ENCODE results near the gene SYNGR1. TPM values are rescaled to one million over a fixed set of nuclear protein-coding genes. Genes with fewer than 3 reads are reported as not detected.

The SYNGR1 gene
- total and polyA plus RNA-seq, 2 donors (not counting 1 experiment from before 2014, with no cell fraction given): 9.4 to 31.9 TPM

- Histone ChIP-seq H3K27ac (ENCODE audit: low read length in 2 of 2) (no peak overlapping the region), H3K4me1 (ENCODE audit: control insufficient read depth in 2 of 2, insufficient read depth in 2 of 2, low read length in 2 of 2) (no peaks in the 10 kb centered on the region), H3K9me3 (ENCODE audit: control extremely low read depth in 1 of 3, control insufficient read depth in 2 of 3, insufficient read depth in 1 of 3, low read length in 2 of 3) (peaks cover 0 to 19% (median 4%) of the 10 kb centered on the region in 3 donors), H3K36me3 (replicated peaks in 1 of 2; ENCODE audit: control extremely low read depth in 1 of 2, control insufficient read depth in 1 of 2, extremely low read depth in 1 of 2, insufficient read depth in 2 of 2, low read length in 1 of 2) (no peaks in the 10 kb centered on the region), H3K4me2 (replicated peaks; ENCODE audit: low read depth, low read length, poor library complexity, severe bottlenecking) (no peak overlapping the region), H3K9ac (ENCODE audit: low read length) (no peak overlapping the region), H3K79me2 (ENCODE audit: control insufficient read depth, insufficient read depth, low read length) (peaks cover 9% of the 10 kb centered on the region), H2AFZ (ENCODE audit: insufficient read depth, low read depth, low read length, poor library complexity, severe bottlenecking) (no peak overlapping the region), H3K4me3 (ENCODE audit: control extremely low read depth in 1 of 5, extremely low read depth in 1 of 5, insufficient read depth in 1 of 5, low read depth in 2 of 5, low read length in 4 of 5) (no peak overlapping the region), H3K27me3 (replicated peaks in 1 of 4; ENCODE audit: control extremely low read depth in 1 of 4, control insufficient read depth in 3 of 4, insufficient read depth in 4 of 4, low read length in 3 of 4) (no peaks in the 10 kb centered on the region), H4K20me1 (ENCODE audit: control insufficient read depth, insufficient read depth, low read length, poor library complexity, severe bottlenecking) (no peaks in the 10 kb centered on the region)
- TF ChIP-seq CTCF (IDR thresholded peaks at IDR 0.05): no peak
- TF ChIP-seq EZH2 (IDR thresholded peaks at IDR 0.05; ENCODE audit: borderline replicate concordance, insufficient read depth, low read depth, low read length, poor library complexity, severe bottlenecking): no peak
- Mint-ChIP-seq H3K9me3 (ENCODE audit: insufficient read depth) (no peaks in the 10 kb centered on the region), H3K4me1 (peaks cover 5% of the 10 kb centered on the region), H3K4me3 (no peak overlapping the region), H3K27ac (no peak overlapping the region), H3K27me3 (no peaks in the 10 kb centered on the region)
- ATAC-seq (ENCODE audit: low read depth) (no peak), DNase-seq (no peak)
- CTCF ChIA-PET: no interaction called here
- 93% methylated on average over 23 of the region's 24 CpGs for WGBS (ENCODE audit: insufficient coverage)
- intact Hi-C loops (cut with micrococcal nuclease): no loop called here
- POLR2A ChIA-PET: no interaction called here
These were observed 24.4 kb downstream of the SYNGR1 start for GRCh38 chr22:39374191-39374590.

GRCh38 chr22:39374801-39375200 is 25.0 kb downstream of the SYNGR1 start:
- ATAC-seq (ENCODE audit: low read depth): no peak
- Histone ChIP-seq H3K9ac (ENCODE audit: low read length) (no peak overlapping the region), H3K4me1 (ENCODE audit: control insufficient read depth in 2 of 2, insufficient read depth in 2 of 2, low read length in 2 of 2) (no peaks in the 10 kb centered on the region), H3K4me3 (ENCODE audit: control extremely low read depth in 1 of 5, extremely low read depth in 1 of 5, insufficient read depth in 1 of 5, low read depth in 2 of 5, low read length in 4 of 5) (no peak overlapping the region), H3K27me3 (replicated peaks in 1 of 4; ENCODE audit: control extremely low read depth in 1 of 4, control insufficient read depth in 3 of 4, insufficient read depth in 4 of 4, low read length in 3 of 4) (no peaks in the 10 kb centered on the region), H3K79me2 (ENCODE audit: control insufficient read depth, insufficient read depth, low read length) (peaks cover 9% of the 10 kb centered on the region), H3K36me3 (replicated peaks in 1 of 2; ENCODE audit: control extremely low read depth in 1 of 2, control insufficient read depth in 1 of 2, extremely low read depth in 1 of 2, insufficient read depth in 2 of 2, low read length in 1 of 2) (no peaks in the 10 kb centered on the region), H3K4me2 (replicated peaks; ENCODE audit: low read depth, low read length, poor library complexity, severe bottlenecking) (no peak overlapping the region), H2AFZ (ENCODE audit: insufficient read depth, low read depth, low read length, poor library complexity, severe bottlenecking) (no peak overlapping the region), H3K27ac (ENCODE audit: low read length in 2 of 2) (no peak overlapping the region), H4K20me1 (ENCODE audit: control insufficient read depth, insufficient read depth, low read length, poor library complexity, severe bottlenecking) (no peaks in the 10 kb centered on the region), H3K9me3 (ENCODE audit: control extremely low read depth in 1 of 3, control insufficient read depth in 2 of 3, insufficient read depth in 1 of 3, low read length in 2 of 3) (peaks cover 0 to 19% (median 4%) of the 10 kb centered on the region in 3 donors)
- no peak overlapping the region for H3K4me3 Mint-ChIP-seq
- ChIA-PET POLR2A (no interaction called here), CTCF (no interaction called here)
- no peak for DNase-seq
- intact Hi-C loops (cut with micrococcal nuclease): no loop called here
- H3K4me1 Mint-ChIP-seq: no peaks in the 10 kb centered on the region
- no peaks in the 10 kb centered on the region for H3K9me3 Mint-ChIP-seq (ENCODE audit: insufficient read depth)
- WGBS (ENCODE audit: insufficient coverage): 98% methylated on average over 8 of the region's 8 CpGs
- H3K27ac Mint-ChIP-seq: no peak overlapping the region
- H3K27me3 Mint-ChIP-seq: no peaks in the 10 kb centered on the region
- no peak for TF ChIP-seq EZH2 (IDR thresholded peaks at IDR 0.05; ENCODE audit: borderline replicate concordance, insufficient read depth, low read depth, low read length, poor library complexity, severe bottlenecking)
- TF ChIP-seq CTCF (IDR thresholded peaks at IDR 0.05): no peak

Measured in B cell (primary cell).